Sigmoid colon (tissue), 4 donors: Measurements from ENCODE around the gene LSR.

Source experiments
- EP300 ChIP-seq, 4 donors: sonication (generic); formaldehyde crosslinking; IDR thresholded peaks; one replicate each; pipeline ENCODE4 v1.6.1; 2017; ENCODE audit warnings: antibody characterized with exemption in 4 of 4
- POLR2A ChIP-seq, 2 donors: fragments of 450-650 bp; IDR thresholded peaks; one replicate each; pipeline ENCODE4 v1.6.1; 2016; ENCODE audit warnings: antibody characterized with exemption in 2 of 2, mild to moderate bottlenecking in 2 of 2, moderate library complexity in 2 of 2
- POLR2AphosphoS5 ChIP-seq, 4 donors: sonication (generic); formaldehyde crosslinking; IDR thresholded peaks; one replicate each; pipeline ENCODE4 v1.6.1; 2017; ENCODE audit warnings: antibody characterized with exemption in 4 of 4
- TF ChIP-seq, protein P1 (sequence below), 4 experiments: fragments of 450-650 bp in 3 of 4; fragments of 200-600 bp in 1 of 4; IDR thresholded peaks; one replicate each; pipeline ENCODE4 v1.5.1; 2016 to 2019; ENCODE audit warnings: antibody characterized with exemption in 4 of 4, mild to moderate bottlenecking in 3 of 4, moderate library complexity in 2 of 4

DNA sequence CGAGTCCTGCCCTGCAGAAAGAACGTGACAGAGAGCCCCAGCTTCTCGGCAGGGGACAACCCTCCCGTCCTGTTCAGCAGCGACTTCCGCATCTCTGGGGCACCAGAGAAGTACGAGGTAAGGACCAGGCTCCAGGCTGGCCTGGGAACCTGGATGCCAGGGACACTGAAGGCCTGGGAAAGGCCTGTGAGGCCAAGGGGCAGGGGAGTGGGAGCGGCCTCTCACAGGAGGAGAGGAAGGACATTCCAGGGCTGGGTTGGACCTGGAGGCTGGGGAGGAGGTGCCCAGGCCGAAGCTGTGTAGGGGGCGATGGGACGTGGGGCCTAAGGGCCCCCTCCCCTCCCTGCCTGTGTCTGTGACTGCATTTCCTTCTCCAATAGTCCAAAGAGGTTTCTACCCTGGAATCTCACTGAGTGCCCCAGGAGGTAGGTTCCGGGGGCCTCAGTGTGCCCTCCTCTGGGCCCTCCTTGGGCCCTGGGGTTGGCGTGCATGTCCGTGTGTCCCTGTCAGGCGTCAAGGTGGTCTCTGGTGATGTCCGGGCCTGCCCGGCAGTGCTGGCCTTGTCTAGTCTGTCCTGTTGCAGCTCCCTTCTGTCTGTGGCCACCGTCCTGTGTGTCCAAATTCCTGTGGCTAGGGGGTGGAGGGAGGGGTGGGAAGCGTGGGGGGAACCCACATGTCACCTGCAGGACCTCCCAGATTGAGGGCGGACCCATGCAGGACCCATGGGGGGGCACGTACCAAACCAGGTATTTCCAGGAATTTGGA, 63.3 kb downstream of the LSR start:
- TF ChIP-seq, protein P1, sequence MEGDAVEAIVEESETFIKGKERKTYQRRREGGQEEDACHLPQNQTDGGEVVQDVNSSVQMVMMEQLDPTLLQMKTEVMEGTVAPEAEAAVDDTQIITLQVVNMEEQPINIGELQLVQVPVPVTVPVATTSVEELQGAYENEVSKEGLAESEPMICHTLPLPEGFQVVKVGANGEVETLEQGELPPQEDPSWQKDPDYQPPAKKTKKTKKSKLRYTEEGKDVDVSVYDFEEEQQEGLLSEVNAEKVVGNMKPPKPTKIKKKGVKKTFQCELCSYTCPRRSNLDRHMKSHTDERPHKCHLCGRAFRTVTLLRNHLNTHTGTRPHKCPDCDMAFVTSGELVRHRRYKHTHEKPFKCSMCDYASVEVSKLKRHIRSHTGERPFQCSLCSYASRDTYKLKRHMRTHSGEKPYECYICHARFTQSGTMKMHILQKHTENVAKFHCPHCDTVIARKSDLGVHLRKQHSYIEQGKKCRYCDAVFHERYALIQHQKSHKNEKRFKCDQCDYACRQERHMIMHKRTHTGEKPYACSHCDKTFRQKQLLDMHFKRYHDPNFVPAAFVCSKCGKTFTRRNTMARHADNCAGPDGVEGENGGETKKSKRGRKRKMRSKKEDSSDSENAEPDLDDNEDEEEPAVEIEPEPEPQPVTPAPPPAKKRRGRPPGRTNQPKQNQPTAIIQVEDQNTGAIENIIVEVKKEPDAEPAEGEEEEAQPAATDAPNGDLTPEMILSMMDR (IDR thresholded peaks at IDR 0.05) = no peak
- no peak for TF ChIP-seq EP300 (IDR thresholded peaks at IDR 0.05)
- no peak for TF ChIP-seq POLR2A (IDR thresholded peaks at IDR 0.05)
- no peak for TF ChIP-seq POLR2AphosphoS5 (IDR thresholded peaks at IDR 0.05)
